NCI-H510A (cell line): ENCODE data around the gene EEFSEC.
A peak's percentile ranks its signal among the peaks of the same experiment; 100 is the strongest.

Experiments
- DNase-seq: peaks from one replicate; lab custom pipeline; 2025; lab: John Stamatoyannopoulos, UW

The EEFSEC gene

DNA sequence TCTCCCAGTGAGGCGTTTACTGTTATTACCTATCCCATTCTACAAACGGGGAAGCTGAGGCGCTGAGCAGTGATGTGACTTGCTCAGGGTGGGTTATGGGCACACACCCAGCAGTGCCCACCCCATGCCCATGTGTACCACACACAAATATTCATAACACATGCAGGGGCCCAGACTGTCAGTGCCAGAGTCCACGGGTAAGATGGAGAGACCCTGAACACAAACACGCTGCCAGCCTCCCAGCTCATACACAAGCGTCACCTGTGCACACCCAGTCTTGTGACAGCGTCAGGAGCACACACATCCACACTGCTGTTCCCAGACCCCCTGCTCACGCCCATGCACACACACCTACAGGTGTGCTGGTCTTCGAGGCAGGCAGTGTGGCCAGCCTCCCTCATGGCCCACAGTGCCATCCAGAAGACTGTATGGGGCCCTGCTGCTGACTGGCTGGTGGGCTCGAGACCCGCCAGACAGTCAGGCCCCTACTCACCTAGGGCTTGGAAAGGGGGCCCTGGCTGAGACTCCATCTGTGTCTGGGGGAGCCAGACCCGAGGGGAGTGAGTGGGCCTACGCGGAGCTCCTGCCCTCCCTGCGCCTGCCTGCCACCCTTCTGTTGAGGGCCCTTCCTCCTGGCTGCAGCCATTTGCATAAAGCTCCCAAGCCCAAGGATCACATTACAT is 274.0 kb downstream of the EEFSEC start:
- no peak for DNase-seq

DNA sequence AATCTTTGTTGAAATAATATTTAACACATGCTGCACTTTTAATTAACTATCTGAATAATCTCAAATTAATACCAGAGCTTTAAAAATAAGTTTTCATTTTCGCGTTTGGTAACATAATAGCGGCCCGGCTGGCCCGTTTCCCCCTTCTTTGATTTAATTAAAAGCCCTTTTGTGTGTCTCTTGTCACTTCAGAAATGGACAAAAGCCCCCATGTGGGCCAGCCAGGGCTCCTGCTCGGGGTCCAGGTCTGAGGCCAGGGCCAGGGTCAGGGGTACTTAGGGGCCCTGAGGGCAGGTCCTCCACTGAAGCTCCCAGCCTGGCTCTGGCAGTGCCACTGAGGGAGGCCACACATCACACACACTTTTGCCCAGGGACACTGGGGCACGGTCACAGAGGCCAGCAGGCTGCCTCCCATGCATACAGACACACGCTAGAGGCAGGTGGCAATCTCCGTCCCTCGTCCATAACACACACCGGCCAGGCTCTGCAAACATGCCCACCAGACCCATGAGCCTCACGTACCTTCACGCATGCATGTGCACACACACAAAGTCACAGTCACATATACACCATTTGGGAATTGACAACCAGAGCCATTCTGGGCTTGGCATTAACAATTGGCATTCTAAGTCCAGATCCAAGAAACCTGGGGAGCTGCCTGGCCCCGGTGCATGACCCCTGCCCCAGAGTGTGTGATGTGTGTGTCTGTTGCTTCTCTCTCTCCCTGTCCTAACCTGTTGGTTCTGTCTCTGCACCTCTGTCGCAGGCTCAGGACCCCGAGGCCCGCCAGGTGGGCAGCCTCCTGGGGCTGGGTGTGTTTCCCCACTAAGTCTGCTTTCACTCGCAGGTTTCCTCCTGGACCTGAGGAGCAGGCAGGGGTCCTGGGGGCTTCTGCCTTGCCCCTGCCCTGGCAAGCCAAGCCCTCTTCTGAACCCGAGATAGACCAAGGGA is 274.9 kb downstream of the EEFSEC start:
- no peak for DNase-seq

DNA sequence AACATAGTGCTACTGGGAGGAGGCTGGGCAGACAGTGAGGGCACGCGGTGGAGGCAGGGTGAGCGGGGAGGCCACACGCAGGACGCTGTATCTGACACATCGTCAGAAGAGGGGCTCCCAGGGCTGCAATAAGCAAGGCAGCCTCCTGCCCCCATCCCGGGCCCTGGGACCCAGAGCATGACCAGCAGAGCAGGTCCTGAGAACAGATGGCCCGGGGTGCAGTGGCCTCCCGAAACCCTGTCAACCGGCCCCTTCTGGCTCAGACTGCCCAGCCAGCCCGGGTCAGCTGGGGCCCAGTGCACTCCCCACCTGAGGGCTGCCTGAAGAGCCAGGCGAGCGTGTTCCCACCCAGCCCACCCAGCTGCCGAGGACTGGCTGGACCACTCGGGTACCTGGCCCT is 276.0 kb downstream of the EEFSEC start:
- DNase-seq, result no peak

DNA sequence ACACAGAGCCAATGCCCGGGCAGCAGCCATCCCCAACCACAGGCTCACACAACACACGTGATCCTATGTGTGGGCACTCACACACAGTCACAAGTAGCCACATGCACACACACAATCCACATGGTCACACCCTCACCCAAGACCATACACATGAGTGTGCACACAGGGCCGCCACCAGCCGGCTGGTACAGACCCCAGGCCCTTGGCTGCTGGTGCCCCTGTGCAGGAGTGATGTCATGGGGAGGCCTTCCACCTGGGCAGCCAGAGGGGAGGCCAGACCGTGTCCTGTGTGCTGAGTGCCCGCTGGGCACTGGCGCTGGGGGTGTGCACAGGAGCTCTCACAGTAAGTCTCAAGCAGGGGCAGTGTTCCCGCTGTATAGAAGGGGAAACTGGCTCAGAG is 276.5 kb downstream of the EEFSEC start:
- DNase-seq, result no peak

DNA sequence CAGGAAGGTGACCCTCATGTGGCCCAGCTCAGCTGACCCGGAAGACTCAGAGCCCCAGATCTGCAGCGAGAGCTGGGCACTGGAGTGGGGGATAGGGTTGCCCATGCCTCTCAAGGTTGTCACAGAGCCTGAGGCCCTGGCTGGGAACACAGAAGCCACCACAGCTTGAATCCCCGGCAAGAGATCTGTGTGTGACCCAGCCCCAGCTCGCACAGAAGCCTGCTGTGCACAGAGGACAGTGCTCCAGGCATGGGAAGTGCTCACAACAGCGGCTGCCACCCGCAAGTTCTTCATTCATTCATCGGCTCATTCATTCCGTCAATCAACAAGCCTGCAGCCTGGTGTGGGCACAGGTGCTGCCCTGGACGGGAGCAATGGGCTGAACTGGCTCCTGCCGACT is 277.0 kb downstream of the EEFSEC start:
- DNase-seq, result no peak

DNA sequence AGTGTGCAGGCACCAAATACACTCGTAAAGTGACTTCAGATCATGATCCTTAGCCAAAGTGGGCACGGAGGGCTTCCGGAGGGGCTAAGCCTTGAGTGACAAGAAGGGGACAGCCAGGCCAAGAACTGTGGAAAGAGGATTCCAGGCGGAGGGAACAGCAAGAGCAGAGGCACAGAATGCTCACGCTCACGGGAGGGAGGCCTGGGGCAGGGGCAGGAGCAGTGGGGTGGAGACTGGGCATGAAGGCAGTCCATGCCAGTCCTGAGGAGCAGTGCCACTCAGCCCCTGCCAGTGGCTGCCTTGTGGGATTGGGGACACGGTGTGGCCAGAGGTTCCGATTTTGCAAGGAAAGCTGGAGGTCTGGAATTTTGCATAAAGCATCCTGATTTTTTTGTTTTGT is 277.4 kb downstream of the EEFSEC start:
- no peak for DNase-seq

DNA sequence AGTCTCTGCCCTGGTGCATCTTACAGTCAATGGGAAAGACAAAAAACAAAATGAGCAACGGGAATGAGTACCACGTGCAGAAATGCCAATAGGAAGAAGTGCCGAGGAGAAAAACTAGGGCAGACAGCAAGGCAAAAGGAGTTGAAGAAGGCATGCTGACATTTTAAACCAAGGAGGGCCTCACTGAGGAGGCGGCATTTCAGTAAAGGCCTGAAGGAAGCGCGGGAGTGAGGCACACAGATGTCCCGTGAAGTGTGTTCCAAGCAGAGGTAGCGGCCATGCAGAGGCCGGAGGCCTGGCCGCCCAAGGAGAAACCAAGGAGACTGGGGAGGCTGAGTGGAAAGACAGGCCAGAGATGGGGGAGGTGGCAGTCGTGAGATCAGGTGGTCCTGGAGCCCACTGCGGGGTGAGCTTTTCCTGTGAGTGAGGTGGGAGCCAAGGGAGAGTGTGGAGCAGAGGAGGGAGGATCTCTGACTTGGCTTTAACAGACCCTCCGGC is 278.6 kb downstream of the EEFSEC start:
- DNase-seq, result no peak

DNA sequence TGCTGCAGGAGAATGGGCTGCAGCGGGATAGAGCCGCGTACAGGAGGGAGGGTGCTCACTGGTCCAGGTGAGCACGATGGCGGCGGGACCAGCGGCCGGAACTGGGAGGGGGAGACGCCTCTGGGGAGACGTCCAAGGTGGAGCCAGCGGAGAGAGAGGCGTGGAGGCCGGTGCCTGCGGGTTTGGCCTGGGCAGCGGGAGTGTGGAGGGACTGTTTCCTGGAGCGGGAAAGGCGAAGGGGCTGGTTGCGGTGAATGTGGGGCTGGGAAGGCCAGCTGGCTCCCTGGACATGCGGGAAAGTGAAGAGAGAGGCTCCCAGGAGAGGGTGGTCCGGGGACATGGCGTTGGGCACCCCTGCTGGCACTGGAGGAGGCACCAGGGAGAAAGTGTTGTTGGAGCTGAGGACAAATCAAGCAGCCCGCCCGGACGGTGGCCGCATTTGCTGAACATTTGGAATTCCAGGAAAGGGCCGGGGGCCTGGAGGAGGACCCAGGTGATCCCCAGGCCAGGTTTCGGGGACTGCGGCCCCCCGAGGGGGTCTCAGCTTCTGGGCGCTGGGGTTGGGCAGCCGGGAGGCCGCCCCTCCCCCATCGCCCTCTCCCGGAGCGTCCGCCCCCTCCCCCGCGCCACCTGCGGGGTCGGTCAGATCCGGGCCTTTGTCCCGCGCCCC is 279.2 kb downstream of the EEFSEC start:
- DNase-seq, result peak; percentile 21

DNA sequence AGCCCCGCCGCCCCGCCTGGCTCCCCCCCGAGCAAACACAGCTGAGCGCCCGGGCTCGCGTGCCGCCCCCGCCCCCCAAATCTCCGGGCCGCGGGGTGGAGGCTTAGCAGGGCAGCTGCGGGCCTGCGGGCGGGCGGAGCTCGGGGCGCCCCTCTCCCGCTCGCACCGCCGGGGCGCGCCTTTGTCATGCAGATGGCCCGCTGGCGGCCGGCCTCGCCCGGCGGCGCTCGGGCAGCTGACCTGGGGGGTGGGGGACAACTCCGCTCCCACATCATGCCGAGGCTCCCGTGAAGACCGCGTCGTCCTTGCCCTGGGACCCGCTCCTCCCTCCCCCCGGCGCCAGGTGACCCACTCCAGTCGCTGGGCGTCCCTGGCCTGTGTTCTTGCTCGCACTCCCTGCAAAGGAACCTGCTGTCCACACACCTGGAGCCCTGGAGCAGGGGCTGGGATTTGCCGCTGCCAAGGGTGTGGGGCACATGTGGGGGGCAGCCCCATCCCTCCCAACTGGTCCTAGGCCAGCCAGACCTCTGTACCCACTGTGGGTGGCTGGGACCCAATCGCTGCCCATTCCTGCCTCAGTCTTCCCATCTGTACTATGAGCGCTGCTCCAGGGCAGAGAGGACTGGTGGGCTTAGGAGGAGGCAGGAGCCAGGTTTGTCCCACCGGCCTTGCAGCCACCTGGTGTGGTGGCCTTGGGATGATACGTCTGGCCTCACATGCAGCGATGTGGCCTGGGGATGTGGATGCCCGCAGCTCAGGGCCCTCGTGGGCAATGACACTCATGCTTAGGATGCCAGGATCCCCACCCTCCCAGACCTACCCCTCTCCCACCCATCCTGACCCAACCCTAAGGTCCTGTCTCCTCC is 279.9 kb downstream of the EEFSEC start:
- peak; percentile 32 for DNase-seq

DNA sequence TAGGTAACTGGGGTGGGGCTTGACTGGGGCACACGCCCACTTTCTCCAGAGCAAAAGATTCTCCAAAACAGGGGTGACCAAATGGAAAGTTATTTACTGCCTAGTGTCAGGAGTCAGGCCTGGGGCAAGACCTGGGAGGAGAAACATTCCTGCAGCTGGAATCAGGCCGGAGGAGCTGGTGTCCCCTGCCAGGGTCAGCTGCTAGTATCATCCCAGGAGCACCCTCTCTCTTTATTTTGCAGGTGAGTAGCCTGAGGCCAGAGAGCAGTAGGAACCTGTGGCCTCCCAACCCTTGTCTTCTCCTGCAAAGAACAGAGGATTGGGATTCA is 280.5 kb downstream of the EEFSEC start:
- DNase-seq, result no peak

DNA sequence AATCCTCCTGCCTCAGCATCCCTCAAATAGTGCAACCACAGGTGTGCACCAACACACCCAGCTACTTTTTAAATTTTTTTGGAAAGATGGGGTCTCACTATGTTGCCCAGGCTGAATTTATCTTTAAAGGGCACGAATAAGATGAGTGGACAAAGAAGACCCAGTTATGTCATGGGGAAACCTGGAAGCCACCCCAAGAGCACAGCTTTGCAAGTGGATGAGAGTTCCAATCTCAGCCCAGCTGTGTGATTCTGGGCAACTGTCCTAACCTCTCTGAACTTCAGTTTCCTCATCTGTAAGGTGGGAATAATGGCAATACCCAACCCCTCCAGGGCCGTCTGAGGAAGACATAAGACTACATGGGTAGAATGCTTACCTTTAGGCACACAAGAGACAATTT is 281.2 kb downstream of the EEFSEC start:
- DNase-seq, result no peak

DNA sequence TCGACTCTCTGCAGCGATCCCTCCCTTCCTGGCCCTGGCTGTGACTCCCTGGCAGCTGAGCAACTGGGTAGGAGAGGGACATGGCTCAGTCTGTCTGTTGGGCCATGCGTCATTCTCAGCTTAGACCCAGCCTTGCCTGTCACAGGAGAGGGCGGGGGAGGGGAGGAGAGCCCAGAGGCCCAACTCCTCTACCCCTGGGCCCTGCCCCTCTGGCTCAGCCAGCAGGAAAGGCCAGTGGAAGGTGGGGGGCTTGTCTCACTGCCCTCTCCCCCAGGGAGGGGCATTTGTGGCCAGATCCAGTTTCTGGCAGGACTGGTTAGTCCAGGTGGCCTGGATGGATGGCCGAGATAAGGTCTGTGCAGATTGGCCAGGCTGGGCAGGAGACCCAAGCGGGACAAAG is 281.8 kb downstream of the EEFSEC start:
- no peak for DNase-seq

DNA sequence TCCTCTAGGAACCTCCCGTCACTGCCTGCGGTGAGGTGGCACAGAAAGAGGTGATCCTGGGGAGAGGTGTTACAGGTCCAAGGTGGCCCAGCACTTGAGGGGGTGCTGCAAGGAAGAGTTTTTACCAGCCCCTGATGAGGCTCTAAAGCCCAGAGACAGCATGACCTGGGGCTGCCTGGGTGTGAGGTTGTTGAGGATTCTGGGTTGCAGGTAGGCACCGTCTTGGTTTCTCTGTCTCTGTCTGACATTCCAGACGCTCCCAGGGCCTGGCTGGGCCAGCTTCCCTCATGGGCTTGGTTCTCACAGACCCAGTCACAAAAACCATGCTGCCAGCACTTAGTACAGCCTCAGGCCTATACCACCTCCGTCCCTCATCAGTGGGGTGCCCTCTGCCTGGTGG is 282.3 kb downstream of the EEFSEC start:
- no peak for DNase-seq

DNA sequence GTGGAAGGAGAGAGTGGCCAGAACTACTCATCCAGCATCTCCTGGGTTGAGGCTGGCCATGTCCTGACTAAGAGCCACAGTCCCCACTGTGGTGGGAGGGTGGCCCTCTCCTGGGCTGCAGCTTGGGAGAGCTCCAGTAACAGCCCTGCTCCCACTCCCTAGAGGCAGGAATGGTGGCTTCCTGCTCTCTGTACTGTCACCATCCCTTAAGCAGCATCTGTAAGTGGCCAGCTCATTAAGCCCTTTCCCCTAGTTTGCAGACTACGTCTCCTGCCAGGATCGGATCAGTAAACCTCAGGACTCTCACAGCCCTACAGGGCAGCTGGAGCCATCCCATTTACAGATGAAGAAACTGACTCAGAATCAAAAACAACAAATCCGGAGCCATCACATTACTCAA is 282.9 kb downstream of the EEFSEC start:
- DNase-seq, result no peak

DNA sequence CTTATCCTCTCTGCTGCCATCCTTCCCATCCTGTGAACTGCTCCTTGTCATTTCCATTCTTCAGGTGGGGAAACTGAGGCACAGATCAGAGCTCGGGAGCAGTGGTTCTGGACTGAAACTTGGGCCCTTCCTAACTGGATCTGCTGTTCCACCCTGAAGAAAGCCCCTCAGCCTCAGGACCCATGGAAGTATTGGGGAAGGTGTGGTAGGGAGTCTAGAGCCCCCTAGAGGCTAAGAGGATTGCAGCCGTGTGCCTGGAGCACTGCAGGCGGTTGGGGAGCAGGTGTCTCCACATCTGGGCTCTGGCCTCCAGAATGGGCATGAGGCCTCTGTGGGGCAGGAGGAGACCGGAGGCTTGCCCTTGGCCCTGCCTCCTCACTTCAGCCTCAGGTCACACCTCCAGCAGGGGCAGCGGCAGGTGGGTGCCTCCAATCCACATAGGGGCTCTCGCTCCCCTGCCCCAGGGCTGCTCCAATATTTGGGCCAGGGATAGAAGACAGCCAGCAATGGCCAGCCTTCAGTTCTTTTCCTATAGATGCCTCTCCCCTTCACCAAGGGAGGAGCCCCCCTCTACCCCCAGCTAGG is 285.3 kb downstream of the EEFSEC start:
- no peak for DNase-seq

DNA sequence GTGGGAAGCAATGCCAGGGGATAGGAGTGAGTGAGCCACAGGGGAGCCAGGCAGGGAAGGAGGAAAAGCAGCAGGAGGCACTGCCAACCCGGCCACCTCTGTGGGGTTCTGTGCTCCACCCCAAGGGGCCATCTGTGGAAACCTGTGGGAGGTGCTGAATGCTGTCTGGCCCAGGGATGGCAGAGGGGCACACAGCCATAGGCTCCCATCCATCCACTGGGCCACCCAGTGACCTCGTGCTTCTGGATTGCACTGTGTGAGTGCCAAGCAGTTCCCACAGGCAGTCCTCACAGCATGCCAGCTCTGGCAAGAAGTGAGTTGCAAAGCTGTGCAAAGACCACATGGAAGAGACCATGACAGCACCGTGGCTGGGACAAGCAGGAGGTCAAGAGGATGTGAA is 285.9 kb downstream of the EEFSEC start:
- no peak for DNase-seq

DNA sequence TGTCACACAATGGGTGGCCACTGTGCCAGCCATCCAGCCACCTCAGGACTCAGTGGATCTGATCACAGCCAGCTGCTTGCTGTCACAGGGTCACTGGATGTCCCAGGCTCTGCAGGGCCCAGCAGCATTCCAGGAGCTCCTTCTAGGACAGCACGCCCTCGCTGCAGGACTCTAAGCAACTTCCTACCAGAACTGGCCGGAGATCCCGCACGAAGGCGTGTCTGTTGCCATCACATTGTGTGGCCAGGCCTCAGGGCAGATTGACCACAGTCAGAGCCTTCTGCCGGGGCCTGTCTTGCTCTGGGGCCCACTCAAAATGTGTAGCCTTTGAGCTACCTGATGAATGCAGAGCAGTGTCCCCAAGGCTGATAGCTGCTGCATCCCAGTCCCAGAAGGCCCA is 288.8 kb downstream of the EEFSEC start:
- no peak for DNase-seq

DNA sequence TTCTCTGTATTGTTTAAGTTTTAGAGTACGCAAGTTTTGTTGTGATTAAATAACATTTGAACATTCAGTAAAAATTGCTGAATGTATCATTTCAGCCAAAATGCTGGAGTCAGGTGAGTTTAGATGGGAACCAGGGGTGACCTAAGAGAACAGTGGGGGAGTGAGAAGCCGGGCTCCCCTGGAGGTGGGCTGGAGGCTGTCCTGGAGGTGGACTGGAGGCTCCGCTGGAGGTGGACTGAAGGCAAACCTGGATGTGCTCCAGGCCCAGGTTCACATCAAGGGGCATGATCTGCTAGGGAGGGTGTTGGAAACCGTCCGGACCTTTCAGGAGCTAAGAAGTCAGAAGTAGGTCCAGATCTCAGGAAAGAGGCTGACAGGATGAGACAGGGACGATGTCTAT is 289.7 kb downstream of the EEFSEC start:
- DNase-seq, result no peak

DNA sequence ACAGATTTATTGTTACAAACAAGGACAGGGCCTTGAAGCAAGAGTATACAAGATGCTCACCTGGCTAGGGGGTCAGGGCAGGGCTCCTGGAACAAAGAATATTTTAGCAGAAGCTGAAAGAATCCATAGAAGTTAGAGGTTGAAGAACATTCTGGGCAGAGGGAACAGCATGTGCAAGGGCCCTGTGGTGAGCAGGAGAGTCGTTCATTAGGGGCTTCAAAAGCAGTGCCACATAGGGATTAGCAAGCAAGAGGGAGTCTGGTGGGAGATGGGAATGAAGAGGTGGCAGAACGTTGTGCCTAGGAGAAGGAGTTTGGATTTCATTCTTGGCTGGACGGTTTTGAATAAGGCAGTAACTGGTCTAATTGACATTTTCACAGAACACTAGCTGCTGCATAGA is 290.5 kb downstream of the EEFSEC start:
- no peak for DNase-seq

DNA sequence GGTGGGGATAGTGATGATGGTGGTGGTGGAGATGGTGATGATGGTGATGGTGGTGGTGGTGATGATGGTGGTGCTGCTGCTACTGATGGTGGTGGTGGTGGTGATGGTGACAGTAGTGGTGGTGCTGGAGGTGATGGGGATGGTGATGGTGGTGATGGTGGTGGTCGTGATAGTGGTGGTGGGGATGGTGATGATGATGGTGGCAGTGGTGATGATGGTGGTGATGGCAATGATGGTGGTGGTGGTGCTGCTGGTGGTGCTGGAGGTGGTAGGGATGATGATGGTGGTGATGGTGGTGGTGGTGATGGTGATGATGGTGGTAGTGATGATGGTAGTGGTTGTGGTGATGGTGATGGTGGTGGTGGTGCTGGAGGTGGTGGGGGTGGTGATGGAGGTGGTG is 292.1 kb downstream of the EEFSEC start:
- DNase-seq, result no peak

DNA sequence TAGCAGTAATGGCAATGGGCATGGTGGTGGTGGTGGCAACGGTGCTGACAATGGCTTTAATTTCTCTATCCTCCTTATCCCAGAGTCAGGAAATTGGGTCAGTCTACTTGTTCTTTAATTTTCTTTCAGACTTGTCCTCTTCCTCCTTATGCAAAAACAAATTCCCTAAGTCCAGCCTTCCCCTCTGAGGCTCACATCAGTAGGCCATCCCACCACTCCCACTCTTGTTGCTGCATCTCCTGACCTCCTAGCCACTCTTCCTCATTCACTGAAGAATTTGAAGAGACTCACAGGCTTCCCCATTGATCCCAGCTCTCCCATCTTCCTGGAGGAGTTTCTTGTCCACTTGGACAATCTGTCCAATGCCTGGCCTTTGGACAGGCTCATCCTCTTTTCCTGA is 293.5 kb downstream of the EEFSEC start:
- DNase-seq, result no peak
